ENCODE data around the gene DNAH1. TPM values are rescaled to one million over a fixed set of nuclear protein-coding genes. Genes with fewer than 3 reads are reported as not detected.

Gene DNAH1
- total RNA-seq, 1 experiment from 2014 or later = 2.4 TPM

DNA sequence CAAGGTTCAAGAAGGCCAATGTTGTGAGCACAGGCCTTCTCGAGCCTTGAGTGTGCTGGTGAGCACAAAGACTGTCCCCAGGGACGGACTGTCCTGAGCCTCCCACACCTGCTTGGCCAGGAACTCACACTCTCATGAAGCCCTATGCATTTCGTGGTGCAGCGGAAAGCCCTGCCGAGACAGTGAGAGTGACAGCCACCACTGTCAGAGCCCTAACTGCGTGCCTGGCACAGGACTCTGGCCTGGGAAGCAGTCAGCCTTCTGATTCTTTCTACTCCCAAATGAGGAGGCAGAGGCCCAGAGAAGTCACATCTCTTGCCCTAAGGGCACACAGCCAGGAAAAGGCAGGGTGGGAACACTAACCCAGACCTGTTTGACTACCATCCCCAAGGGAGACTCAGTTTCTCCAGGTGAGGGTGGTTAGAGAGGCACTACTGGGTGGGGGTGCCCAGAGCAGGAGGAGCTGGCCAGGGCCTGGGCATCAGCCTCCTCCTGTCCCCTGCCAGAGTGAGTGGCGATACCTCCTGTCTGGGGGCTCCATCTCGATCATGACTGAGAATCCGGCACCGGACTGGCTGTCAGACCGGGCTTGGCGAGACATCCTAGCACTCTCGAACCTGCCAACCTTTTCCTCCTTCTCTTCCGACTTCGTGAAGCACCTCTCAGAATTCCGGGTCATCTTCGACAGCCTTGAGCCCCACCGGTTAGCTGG, 78.0 kb downstream of the DNAH1 start:
- ChIA-PET CTCF (no interaction called here), POLR2A (no interaction called here)
- Histone ChIP-seq H3K9me3 (ENCODE audit: control insufficient read depth, insufficient read depth, low read depth, low read length) (no peaks in the 10 kb centered on the region), H3K4me3 (ENCODE audit: low read depth in 2 of 2, low read length in 2 of 2) (no peak overlapping the region), H3K27me3 (ENCODE audit: control insufficient read depth, insufficient read depth, low read length) (no peaks in the 10 kb centered on the region), H3K27ac (ENCODE audit: low read length) (no peak overlapping the region), H3K36me3 (ENCODE audit: control insufficient read depth, insufficient read depth, low read length) (no peaks in the 10 kb centered on the region), H3K4me1 (ENCODE audit: control insufficient read depth, insufficient read depth, low read length) (no peaks in the 10 kb centered on the region)
- no peak for ATAC-seq
- intact Hi-C loops (cut with micrococcal nuclease; ENCODE audit: unreplicated experiment) (no loop called here), in situ Hi-C loops (cut with HindIII; ENCODE audit: low pct_unique_long_range_greater_than_20kb, low sequenced_read_pairs) (no loop called here)
- DNase-seq (ENCODE audit: low read depth, low spot score) = no peak
- TF ChIP-seq, protein P1, sequence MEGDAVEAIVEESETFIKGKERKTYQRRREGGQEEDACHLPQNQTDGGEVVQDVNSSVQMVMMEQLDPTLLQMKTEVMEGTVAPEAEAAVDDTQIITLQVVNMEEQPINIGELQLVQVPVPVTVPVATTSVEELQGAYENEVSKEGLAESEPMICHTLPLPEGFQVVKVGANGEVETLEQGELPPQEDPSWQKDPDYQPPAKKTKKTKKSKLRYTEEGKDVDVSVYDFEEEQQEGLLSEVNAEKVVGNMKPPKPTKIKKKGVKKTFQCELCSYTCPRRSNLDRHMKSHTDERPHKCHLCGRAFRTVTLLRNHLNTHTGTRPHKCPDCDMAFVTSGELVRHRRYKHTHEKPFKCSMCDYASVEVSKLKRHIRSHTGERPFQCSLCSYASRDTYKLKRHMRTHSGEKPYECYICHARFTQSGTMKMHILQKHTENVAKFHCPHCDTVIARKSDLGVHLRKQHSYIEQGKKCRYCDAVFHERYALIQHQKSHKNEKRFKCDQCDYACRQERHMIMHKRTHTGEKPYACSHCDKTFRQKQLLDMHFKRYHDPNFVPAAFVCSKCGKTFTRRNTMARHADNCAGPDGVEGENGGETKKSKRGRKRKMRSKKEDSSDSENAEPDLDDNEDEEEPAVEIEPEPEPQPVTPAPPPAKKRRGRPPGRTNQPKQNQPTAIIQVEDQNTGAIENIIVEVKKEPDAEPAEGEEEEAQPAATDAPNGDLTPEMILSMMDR (IDR thresholded peaks at IDR 0.05) = no peak
- TF ChIP-seq, protein P2, sequence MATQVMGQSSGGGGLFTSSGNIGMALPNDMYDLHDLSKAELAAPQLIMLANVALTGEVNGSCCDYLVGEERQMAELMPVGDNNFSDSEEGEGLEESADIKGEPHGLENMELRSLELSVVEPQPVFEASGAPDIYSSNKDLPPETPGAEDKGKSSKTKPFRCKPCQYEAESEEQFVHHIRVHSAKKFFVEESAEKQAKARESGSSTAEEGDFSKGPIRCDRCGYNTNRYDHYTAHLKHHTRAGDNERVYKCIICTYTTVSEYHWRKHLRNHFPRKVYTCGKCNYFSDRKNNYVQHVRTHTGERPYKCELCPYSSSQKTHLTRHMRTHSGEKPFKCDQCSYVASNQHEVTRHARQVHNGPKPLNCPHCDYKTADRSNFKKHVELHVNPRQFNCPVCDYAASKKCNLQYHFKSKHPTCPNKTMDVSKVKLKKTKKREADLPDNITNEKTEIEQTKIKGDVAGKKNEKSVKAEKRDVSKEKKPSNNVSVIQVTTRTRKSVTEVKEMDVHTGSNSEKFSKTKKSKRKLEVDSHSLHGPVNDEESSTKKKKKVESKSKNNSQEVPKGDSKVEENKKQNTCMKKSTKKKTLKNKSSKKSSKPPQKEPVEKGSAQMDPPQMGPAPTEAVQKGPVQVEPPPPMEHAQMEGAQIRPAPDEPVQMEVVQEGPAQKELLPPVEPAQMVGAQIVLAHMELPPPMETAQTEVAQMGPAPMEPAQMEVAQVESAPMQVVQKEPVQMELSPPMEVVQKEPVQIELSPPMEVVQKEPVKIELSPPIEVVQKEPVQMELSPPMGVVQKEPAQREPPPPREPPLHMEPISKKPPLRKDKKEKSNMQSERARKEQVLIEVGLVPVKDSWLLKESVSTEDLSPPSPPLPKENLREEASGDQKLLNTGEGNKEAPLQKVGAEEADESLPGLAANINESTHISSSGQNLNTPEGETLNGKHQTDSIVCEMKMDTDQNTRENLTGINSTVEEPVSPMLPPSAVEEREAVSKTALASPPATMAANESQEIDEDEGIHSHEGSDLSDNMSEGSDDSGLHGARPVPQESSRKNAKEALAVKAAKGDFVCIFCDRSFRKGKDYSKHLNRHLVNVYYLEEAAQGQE (IDR thresholded peaks at IDR 0.05; ENCODE audit: insufficient read depth in 1 of 2, low read depth in 2 of 2, low read length in 1 of 2) = no peak
- no peak for TF ChIP-seq POLR2AphosphoS5 (IDR thresholded peaks at IDR 0.05; ENCODE audit: low read depth, low read length)
- no peak for TF ChIP-seq TCF7L2 (IDR thresholded peaks at IDR 0.05; ENCODE audit: low read depth, low read length)
- TF ChIP-seq SIN3A (IDR thresholded peaks at IDR 0.05; ENCODE audit: borderline replicate concordance, insufficient read depth, low read depth, low read length) = no peak
- no TSS peak for BruUV-seq (replicated peaks)

DNA sequence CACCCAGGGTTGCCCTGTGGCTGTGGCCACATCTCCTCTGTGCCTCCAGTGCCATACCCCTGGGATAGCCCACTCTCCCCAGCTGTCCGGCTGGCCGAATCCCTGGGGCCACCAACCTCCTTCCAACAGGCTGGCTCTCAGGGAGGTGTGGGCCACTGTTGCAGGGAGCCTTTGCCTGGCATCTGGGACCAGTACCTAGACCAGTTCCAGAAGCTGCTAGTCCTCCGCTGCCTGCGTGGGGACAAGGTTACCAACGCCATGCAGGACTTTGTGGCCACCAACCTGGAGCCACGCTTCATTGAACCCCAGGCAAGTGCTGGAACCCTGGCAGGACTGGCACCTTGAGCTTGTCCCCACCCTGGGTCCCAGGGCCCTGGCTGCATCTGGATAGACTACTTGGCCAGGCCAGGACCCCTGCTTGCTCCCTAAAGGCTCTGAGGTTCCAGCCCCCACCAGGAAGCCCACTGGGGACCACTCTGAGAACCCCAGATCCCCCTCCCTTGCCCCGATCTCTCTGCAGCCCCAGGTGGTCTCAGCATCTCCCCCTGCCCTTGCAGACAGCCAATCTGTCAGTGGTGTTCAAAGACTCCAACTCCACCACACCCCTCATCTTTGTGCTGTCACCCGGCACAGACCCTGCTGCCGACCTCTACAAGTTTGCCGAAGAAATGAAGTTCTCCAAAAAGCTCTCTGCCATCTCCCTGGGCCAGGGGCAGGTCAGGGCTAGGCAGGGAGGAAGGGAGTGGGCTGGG, 78.8 kb downstream of the DNAH1 start:
- H3K9me3 ChIP-seq (ENCODE audit: control insufficient read depth, insufficient read depth, low read depth, low read length) = no peaks in the 10 kb centered on the region
- ChIA-PET CTCF (no interaction called here), POLR2A (no interaction called here)
- ATAC-seq = no peak
- TF ChIP-seq, protein P1 (IDR thresholded peaks at IDR 0.05) = no peak
- TF ChIP-seq, protein P2 (IDR thresholded peaks at IDR 0.05; ENCODE audit: insufficient read depth in 1 of 2, low read depth in 2 of 2, low read length in 1 of 2) = no peak
- TF ChIP-seq SIN3A (IDR thresholded peaks at IDR 0.05; ENCODE audit: borderline replicate concordance, insufficient read depth, low read depth, low read length) (no peak), TCF7L2 (IDR thresholded peaks at IDR 0.05; ENCODE audit: low read depth, low read length) (no peak), POLR2AphosphoS5 (IDR thresholded peaks at IDR 0.05; ENCODE audit: low read depth, low read length) (no peak)
- no peaks in the 10 kb centered on the region for H3K36me3 ChIP-seq (ENCODE audit: control insufficient read depth, insufficient read depth, low read length)
- intact Hi-C loops (cut with micrococcal nuclease; ENCODE audit: unreplicated experiment) (no loop called here), in situ Hi-C loops (cut with HindIII; ENCODE audit: low pct_unique_long_range_greater_than_20kb, low sequenced_read_pairs) (no loop called here)
- H3K4me3 ChIP-seq (ENCODE audit: low read depth in 2 of 2, low read length in 2 of 2) = no peak overlapping the region
- H3K4me1 ChIP-seq (ENCODE audit: control insufficient read depth, insufficient read depth, low read length) = no peaks in the 10 kb centered on the region
- DNase-seq (ENCODE audit: low read depth, low spot score) = no peak
- H3K27ac ChIP-seq (ENCODE audit: low read length) = no peak overlapping the region
- no peaks in the 10 kb centered on the region for H3K27me3 ChIP-seq (ENCODE audit: control insufficient read depth, insufficient read depth, low read length)
- BruUV-seq (replicated peaks) = no TSS peak

All from Panc1 (cell line).